Stimulated activated memory B cell treated with anti-CD40 and anti-IgM and Interleukin-4, amounts not matched to agents 10 μg/mL and 1 μg/mL and 100 μg/mL, for 72 hours (primary cell): Measurements from ENCODE around the gene EXD3.
"Not testable (repeated sequence)": the region's sequence is repeated elsewhere in the genome, so short reads cannot be mapped to it uniquely, and the experiment has no call there.

Experiments
- ATAC-seq: fragments of 150-1000 bp; cut with Tn5 transposase; 2 replicates; pipeline ENCODE4 v1.10.0; 2021
- H3K27ac Mint-ChIP-seq: one replicate; pipeline ENCODE4 v1.8.0; 2022; ENCODE audit warnings: mild to moderate bottlenecking, mixed read lengths
- H3K27me3 Mint-ChIP-seq: one replicate; pipeline ENCODE4 v1.8.0; 2022; ENCODE audit warnings: mixed read lengths
- H3K36me3 Mint-ChIP-seq: one replicate; pipeline ENCODE4 v1.8.0; 2022; ENCODE audit warnings: mixed read lengths
- H3K4me1 Mint-ChIP-seq: one replicate; pipeline ENCODE4 v1.8.0; 2022; ENCODE audit warnings: mixed read lengths
- H3K4me3 Mint-ChIP-seq: one replicate; pipeline ENCODE4 v1.8.0; 2022; ENCODE audit warnings: mild to moderate bottlenecking, moderate library complexity, mixed read lengths
- H3K9me3 Mint-ChIP-seq: one replicate; pipeline ENCODE4 v1.8.0; 2022; ENCODE audit warnings: mixed read lengths

The EXD3 gene

DNA sequence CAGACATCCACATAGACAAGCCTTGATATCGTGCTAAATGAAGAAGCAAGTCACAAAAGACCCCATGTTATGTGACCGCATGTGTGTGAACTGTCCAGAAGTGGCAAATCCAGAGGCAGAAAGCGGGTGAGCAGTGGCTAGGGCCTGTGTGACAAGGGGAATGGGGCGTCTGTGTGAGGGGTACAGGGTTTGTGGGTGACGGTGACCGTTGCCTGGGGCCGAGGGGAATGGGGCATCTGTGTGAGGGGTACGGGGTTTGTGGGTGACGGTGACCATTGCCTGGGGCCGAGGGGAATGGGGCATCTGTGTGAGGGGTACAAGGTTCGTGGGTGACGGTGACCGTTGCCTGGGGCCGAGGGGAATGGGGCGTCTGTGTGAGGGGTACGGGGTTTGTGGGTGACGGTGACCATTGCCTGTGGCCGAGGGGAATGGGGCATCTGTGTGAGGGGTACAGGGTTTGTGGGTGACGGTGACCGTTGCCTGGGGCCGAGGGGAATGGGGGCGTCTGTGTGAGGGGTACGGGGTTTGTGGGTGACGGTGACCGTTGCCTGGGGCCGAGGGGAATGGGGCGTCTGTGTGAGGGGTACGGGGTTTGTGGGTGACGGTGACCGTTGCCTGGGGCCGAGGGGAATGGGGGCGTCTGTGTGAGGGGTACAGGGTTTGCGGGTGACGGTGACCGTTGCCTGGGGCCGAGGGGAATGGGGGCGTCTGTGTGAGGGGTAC lies 44.1 kb downstream of the EXD3 start:
- H3K36me3 Mint-ChIP-seq, H3K9me3 Mint-ChIP-seq, H3K27me3 Mint-ChIP-seq, H3K27ac Mint-ChIP-seq, H3K4me1 Mint-ChIP-seq, ATAC-seq, H3K4me3 Mint-ChIP-seq: not testable (repeated sequence)

DNA sequence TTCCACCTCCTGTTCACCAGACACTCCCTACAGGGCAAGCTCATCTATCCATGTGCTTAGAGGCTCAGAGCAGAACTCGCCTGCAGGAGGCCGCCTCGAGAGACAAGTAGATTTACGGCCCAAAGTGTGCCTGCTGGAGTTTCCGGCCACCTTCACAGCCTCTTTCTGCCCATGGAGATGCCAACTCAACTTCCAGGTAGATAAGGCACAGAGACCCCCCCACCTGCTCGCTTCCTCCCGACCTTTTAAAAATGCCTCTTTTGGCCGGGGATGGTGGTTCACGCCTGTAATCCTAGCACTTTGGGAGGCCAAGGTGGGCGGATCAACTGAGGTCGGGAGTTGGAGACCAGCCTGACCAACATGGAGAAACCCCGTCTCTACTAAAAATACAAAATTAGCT lies 46.6 kb downstream of the EXD3 start:
- H3K27ac Mint-ChIP-seq = no peak overlapping the region
- no peaks in the 10 kb centered on the region for H3K4me1 Mint-ChIP-seq
- no peak for ATAC-seq

DNA sequence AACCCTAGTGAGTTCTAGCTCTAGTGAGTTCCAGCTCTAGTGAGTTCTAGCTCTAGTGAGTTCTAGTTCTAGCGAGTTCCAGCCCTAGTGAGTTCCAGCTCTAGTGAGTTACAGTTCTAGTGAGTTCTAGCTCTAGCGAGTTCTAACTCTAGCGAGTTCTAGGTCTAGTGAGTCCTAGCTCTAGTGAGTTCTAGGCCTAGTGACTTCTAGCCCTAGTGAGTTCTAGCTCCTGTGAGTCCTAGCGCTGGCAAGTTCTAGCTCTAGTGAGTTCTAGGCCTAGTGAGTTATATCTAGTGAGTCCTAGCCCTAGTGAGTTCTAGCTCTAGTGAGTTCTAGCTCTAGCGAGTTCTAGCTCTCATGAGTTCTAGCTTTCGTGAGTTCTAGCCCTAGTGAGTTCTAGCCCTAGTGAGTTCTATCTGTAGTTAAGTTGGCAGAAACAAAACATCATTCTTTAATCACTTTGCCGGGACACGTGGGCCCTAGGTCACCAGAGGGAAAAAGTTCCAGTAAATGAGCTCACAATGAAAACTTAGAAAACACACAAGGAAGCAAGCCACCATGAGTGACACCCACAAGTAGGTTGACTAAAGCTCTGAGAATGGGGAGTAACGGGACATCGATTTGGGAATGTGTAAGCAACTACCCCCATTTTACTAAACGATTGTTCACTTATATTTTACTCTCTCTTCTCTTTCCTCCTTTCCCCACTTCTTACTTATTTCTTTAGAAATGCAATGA lies 47.5 kb downstream of the EXD3 start:
- H3K36me3 Mint-ChIP-seq = no peaks in the 10 kb centered on the region
- no peaks in the 10 kb centered on the region for H3K9me3 Mint-ChIP-seq
- no peak overlapping the region for H3K4me3 Mint-ChIP-seq
- no peaks in the 10 kb centered on the region for H3K4me1 Mint-ChIP-seq
- no peak for ATAC-seq
- H3K27me3 Mint-ChIP-seq = no peaks in the 10 kb centered on the region
- H3K27ac Mint-ChIP-seq = no peak overlapping the region

More for the DNA sequence above, 46.6 kb downstream of the EXD3 start:
- H3K27me3 Mint-ChIP-seq = no peaks in the 10 kb centered on the region
- H3K9me3 Mint-ChIP-seq = no peaks in the 10 kb centered on the region
- H3K36me3 Mint-ChIP-seq = no peaks in the 10 kb centered on the region
- no peak overlapping the region for H3K4me3 Mint-ChIP-seq

DNA sequence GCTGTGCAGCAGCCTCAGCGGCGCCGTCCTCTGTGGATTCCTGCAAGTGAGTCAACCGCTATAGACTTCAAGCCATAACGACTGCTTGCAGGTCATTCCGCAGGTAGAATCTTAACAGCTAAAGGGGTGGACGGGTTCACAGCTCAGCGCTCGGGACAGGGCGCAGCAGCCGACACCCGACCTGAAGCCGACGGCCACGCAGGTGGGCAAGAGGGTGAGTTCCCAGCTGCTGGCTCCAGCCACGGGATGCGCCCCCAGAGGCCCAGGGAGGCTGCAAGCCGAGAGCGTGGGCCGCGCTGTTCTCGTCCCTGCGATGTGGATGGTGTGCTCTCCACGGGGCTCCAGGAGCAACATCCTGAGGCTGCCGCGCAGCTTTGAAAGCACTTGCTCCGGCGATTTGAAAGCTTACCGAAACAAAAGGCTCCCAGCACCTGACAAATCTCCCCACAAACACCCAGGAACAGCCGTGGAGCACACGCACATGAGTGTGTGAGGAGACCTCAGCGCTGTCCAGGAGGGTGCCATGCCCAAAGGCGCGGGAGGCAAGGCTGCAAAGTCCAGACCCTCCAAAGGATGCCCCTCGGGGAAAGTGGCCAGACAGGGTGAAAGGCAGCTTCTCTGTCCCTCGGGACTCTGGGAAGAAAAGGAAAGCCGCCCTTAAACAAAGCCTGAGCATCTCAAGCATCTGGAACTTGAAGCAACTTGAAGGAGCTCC lies 48.7 kb downstream of the EXD3 start:
- no peaks in the 10 kb centered on the region for H3K27me3 Mint-ChIP-seq
- ATAC-seq = no peak
- no peaks in the 10 kb centered on the region for H3K4me1 Mint-ChIP-seq
- no peaks in the 10 kb centered on the region for H3K36me3 Mint-ChIP-seq
- no peak overlapping the region for H3K27ac Mint-ChIP-seq
- H3K9me3 Mint-ChIP-seq = no peaks in the 10 kb centered on the region
- H3K4me3 Mint-ChIP-seq = no peak overlapping the region

DNA sequence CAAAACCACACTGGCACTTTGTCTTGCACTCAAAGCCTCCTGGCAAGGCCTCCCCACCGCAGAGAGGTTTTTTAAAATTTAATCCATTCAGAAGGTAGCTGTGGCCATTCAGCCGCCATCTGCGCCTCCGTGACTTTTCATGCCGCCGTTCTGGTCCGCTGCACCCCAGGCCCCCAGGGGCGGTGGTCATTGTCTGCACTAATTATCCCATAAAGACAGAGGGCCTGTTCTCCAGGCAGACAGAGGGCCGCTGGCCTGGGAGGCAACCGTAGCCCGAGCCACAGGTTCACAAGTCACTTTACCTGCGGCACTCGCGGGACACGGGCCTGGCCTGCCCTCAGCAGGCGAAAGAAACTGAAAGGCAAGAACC lies 49.4 kb downstream of the EXD3 start:
- Mint-ChIP-seq H3K27ac (no peak overlapping the region), H3K36me3 (no peaks in the 10 kb centered on the region), H3K9me3 (no peaks in the 10 kb centered on the region), H3K27me3 (no peaks in the 10 kb centered on the region), H3K4me1 (no peaks in the 10 kb centered on the region), H3K4me3 (no peak overlapping the region)
- no peak for ATAC-seq

DNA sequence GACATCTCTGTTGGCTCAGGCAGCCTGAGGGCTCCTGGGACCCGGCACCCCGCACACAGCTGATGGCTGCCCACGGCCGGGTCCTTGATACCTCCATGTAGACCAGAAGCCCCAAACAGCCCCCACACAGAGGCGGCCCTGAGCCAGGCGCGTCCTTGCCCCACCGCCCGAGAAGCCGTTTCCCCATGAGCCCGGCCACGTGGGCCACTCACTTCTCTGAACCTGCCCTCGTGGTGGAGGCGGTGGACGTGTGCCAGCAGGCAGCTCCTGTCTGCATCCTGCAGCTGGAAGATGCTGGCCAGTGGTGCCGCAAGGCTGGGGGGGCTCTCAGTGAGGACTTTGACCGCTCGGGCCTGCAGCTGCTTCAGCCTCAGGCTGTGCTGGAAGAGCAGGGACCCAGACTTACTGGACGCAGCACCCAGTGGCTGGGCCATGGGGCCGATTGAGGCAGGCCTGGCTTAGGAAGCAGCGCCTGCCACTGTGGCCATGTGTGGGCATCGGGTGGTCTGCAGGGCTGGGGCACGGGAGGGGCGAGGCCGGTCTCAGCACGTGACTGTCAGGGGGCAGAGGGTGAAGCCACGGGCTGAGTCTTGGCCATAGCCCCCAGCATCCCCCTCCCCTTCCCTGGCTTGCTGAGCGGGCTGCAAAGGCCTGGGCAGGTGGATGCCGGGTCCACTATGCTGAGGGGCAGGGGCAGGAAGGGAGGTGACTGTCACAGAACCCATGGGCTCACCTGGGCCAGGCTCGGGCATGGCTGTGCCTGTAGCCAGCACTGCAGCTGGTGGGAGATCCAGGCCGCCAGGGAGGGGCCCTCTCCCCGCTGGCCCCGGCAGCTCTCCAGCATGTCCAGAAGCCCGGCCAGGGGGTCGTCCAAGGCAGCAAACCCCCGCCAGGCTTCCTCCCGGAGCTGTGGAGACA lies 50.0 kb downstream of the EXD3 start:
- no peak for ATAC-seq
- Mint-ChIP-seq H3K4me1 (no peaks in the 10 kb centered on the region), H3K9me3 (no peaks in the 10 kb centered on the region), H3K4me3 (no peak overlapping the region), H3K27me3 (no peaks in the 10 kb centered on the region), H3K36me3 (no peaks in the 10 kb centered on the region), H3K27ac (no peak overlapping the region)

DNA sequence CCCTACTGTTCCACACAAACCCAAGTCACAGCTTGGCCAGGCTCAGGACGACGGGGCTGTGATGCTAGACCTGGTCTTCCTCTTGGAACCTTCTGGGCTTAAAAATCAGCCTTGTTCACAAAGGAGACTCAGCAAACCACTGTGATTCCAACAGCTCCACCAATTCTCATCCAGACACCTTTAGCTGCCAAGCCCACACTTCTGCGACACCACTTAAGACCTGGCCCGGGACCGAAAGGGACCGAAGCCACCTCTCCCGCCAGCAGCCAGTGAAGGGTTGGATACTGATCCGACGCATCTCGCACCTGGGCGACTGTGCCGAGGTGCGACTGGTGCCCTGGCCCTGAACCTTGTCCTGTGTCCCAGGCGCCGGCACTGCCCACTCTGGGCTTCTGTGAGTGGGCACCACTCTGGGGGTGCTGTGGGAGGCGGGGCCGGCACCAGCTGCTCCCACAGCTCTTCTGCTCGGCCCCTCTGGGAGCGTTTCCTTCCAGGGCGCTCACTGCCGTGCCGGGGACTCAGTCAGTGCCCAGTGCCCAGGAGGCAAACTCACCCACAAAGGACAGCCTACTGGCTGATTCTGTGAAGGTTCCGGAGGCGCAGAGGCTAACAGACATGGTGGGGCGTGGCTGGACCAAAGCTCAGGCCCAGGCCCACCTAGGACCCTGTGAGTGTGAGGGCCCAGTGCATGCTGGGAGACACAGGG lies 50.9 kb downstream of the EXD3 start:
- Mint-ChIP-seq H3K4me1 (no peaks in the 10 kb centered on the region), H3K4me3 (no peak overlapping the region)

DNA sequence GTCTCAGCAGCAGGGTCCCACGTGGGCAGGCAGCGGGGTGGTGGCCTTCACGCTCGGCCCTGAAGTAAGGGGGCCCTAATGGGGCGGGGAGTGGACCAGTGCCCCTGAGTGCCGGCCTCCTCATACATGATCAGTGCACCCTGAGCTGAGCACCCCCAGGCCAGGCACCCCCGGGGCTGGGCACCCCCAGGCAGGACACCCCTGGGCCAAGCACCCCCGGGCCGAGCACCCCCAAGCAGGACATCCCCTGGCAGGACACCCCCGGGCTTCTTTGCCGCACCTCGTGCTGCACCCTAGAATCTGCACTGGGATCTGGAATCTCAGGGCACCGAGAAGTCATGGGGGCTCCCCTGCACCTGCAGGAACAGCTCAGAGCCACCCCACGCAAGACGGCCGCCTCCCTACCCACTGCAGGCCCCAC lies 51.4 kb downstream of the EXD3 start:
- no peaks in the 10 kb centered on the region for H3K36me3 Mint-ChIP-seq
- no peaks in the 10 kb centered on the region for H3K27me3 Mint-ChIP-seq
- H3K4me1 Mint-ChIP-seq = no peaks in the 10 kb centered on the region
- no peak overlapping the region for H3K27ac Mint-ChIP-seq
- no peaks in the 10 kb centered on the region for H3K9me3 Mint-ChIP-seq
- peak; percentile 34 for ATAC-seq
- no peak overlapping the region for H3K4me3 Mint-ChIP-seq

More for the DNA sequence above, 50.9 kb downstream of the EXD3 start:
- Mint-ChIP-seq H3K27ac (no peak overlapping the region), H3K36me3 (no peaks in the 10 kb centered on the region), H3K9me3 (no peaks in the 10 kb centered on the region), H3K27me3 (no peaks in the 10 kb centered on the region)
- no peak for ATAC-seq

DNA sequence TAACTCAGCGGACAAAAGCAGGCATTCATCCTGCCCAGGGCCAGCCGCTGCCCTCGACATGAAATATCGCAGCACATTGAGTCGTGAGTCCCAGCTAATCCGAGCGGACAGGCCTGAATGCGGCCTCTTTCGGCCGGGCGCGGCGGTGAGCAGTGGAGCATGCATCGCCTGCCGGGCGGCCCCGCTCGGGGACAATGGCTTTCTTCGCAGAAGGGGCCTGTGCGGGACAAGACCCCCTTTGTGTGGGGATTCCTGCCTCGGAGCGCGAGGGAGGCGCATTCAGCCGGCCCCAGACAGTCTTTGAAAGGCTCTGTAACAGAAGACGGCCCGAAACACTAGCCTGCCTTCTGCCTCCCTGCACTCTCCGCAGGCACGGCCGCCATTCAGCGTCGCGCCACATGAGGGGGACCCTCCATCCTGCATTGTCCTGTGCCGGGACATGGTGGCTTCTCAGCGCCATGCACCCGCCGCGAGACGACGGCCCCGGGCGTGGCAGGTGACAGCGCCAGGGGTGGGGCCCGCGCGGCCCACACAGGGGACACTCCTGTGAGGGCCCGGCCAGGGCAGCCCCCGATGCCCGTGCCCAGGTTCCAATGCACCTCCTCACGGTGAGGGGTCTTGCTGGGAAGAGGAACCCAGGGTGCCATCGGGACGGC lies 52.0 kb downstream of the EXD3 start:
- Mint-ChIP-seq H3K27ac (no peak overlapping the region), H3K4me1 (no peaks in the 10 kb centered on the region), H3K36me3 (no peaks in the 10 kb centered on the region), H3K27me3 (no peaks in the 10 kb centered on the region), H3K4me3 (no peak overlapping the region), H3K9me3 (no peaks in the 10 kb centered on the region)
- peak; percentile 2 for ATAC-seq

DNA sequence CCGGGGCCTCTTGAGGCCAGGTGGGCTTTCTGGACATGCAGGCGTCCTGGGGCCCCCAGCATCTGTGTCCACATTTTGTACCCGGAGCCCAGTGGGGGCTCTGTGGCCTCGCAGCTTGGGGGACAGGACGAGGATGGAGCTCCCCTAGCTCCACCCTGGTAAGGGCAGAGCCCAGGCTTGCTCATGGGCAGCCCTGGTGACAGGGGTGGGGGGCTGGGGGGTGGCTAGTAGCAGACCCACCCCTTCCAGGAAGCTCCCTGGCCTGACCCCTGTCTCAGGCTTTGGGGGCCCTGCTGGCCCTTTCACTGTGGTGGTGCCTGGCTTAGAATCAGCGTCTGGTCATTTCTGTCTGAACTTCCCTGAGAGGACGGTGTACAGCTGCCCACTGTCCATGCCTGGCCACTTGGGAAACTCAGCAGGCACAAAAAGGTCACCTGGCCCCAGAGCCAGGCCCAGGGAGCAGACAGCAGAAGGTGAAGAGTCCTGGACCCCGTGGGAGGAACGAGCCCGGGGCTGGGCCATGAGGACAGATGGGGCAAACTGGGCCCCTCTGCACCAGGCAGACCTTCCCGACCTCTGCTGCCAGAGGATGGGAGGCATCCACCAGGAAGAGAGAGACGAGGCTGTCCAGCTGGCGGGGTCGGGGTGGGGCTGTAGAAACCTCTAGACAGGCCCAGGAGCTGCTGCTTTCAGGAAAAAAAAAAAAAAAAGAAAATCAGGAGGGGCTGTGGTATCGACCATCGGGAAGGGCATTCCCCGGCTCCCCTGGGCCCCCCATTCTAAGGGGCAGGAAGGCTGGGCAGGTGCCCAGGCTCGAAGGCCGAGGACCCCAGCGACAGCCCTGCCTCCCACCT lies 52.8 kb downstream of the EXD3 start:
- Mint-ChIP-seq H3K27me3 (no peaks in the 10 kb centered on the region), H3K27ac (no peak overlapping the region)

DNA sequence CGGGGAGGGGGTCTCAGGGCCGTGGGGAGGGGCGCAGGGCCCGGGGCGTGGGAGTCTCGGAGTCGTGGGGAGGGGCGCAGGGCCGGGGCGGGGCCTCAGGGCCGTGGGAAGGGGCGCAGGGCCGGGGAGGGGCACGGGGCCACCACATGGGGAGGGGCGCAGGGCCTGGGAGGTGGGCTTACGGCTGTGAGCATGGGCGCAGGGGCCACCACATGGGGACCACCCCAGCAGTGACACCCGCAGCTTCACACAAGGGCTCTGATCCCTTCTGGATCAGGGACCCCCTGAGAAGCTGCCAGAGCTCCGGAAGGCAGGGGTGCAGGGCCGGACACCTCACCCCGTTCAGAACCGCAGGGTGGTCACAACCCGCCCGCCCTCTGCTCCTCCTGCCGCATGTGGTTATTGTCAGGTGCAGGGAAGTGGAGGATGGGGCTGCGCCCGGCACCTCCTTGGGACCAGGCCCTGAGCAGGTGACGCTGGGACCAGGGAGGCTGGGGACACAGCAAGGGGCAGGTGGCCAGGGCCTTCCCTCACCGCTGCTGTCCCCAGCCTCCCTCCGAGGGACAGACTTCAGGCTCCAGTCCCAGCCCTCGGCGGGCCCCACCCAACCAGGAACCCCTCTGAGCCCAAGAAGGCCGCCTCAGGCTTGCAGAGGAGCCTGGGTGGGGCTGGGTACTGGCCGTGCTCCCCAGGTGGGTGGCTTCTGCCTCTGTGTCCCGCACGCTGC lies 53.7 kb downstream of the EXD3 start:
- Mint-ChIP-seq H3K4me1 (no peaks in the 10 kb centered on the region), H3K9me3 (no peaks in the 10 kb centered on the region), H3K36me3 (no peaks in the 10 kb centered on the region), H3K27me3 (no peaks in the 10 kb centered on the region), H3K4me3 (no peak overlapping the region), H3K27ac (no peak overlapping the region)
- ATAC-seq = peak; percentile 62

More for the DNA sequence above, 52.8 kb downstream of the EXD3 start:
- ATAC-seq = no peak
- Mint-ChIP-seq H3K4me1 (no peaks in the 10 kb centered on the region), H3K36me3 (no peaks in the 10 kb centered on the region), H3K4me3 (no peak overlapping the region), H3K9me3 (no peaks in the 10 kb centered on the region)

DNA sequence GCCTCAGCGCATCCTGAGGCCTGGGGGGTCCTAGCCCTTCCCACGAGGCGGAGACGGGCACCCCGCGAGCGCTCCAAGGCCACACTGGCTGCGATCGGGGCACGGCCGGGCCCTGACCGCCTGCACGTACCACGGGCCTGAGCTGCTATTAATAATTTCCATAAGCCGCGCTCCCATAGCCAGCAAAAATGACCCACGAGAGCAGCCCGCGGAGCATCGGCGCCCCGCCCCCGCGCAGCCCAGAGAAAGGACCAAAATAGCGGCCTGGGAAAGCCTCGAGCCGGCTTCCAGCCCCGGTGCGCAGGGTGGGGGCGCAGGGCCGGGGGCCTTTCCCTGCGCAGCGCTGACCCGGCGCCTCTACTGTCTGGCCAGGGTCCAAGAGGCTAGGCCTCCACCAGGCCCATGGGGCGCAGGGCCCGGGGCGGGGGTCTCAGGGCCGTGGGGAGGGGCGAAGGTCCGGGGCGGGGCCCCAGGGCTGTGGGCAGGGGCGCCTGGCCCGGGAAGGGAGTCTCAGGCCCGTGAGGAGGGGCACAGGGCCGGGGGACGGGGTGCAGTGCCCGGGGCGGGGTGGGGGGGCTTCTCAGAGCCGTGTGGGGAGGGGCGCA lies 54.4 kb downstream of the EXD3 start:
- ATAC-seq = no peak
- Mint-ChIP-seq H3K27me3 (no peaks in the 10 kb centered on the region), H3K9me3 (no peaks in the 10 kb centered on the region), H3K27ac (no peak overlapping the region), H3K36me3 (no peaks in the 10 kb centered on the region), H3K4me3 (no peak overlapping the region), H3K4me1 (no peaks in the 10 kb centered on the region)
